ENCODE data around the gene MAFG. TPM values are rescaled to one million over a fixed set of nuclear protein-coding genes. Genes with fewer than 3 reads are reported as not detected.

MAFG gene
- total and polyA plus RNA-seq, 2 of the 13 experiments (the other 11 are each of a cell fraction or from before 2014, with no cell fraction given): 14.5 to 20.0 TPM

DNA sequence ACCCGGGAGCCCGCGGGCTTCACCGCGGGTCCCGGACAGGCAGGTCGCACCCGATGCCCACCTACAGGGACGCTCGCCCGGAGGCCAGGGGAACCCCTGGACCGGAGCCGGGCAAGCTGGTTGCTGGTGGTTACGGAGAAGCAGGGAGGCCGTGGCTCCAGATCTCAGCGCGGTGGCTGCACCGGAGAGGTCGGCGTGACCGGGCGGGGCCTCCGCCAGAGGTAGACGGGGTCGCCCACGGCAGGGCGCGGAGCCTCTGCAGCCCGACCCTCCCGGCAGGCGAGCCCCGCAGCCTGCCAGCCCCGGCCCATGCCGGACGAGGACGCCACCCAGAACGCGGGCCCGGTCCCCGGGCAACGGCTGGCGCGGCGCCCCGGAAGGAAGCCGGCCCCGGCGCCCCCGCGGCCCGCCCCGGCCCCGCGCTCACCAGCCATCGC lies 16.7 kb downstream of the MAFG start (continued):
- TF ChIP-seq, protein P1, sequence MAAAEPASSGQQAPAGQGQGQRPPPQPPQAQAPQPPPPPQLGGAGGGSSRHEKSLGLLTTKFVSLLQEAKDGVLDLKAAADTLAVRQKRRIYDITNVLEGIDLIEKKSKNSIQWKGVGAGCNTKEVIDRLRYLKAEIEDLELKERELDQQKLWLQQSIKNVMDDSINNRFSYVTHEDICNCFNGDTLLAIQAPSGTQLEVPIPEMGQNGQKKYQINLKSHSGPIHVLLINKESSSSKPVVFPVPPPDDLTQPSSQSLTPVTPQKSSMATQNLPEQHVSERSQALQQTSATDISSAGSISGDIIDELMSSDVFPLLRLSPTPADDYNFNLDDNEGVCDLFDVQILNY (CRISPR knock-in tag; conservative IDR thresholded peaks at IDR 0.05): no peak; the same call in 1 of the 2 replicates
- TF ChIP-seq, protein P2, sequence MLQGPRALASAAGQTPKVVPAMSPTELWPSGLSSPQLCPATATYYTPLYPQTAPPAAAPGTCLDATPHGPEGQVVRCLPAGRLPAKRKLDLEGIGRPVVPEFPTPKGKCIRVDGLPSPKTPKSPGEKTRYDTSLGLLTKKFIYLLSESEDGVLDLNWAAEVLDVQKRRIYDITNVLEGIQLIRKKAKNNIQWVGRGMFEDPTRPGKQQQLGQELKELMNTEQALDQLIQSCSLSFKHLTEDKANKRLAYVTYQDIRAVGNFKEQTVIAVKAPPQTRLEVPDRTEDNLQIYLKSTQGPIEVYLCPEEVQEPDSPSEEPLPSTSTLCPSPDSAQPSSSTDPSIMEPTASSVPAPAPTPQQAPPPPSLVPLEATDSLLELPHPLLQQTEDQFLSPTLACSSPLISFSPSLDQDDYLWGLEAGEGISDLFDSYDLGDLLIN (CRISPR knock-in tag; IDR thresholded peaks at IDR 0.05; ENCODE audit: borderline replicate concordance): 0 out of 2 replicates have a peak, but pooled peaks have one; percentile 4
- TF ChIP-seq NKX3-1 (CRISPR knock-in tag; IDR thresholded peaks at IDR 0.05) (0 out of 2 replicates have a peak, but pooled peaks have one; percentile 8), RBFOX2 (IDR thresholded peaks at IDR 0.05; ENCODE audit: low read depth, low read length) (peak; percentile 87), TGIF2 (CRISPR knock-in tag; IDR thresholded peaks at IDR 0.05) (no peak), EP300 (IDR thresholded peaks at IDR 0.05; ENCODE audit: low read depth in 2 of 2, low read length in 2 of 2) (0 out of 4 replicates have a peak, but pooled peaks of 1 of the 2 experiments have one; percentile 1), EP300 (CRISPR knock-in tag; IDR thresholded peaks at IDR 0.05; ENCODE audit: borderline replicate concordance) (no peak), NR3C1 (CRISPR knock-in tag; IDR thresholded peaks at IDR 0.05) (peak; percentile 57; the same call in 1 of the 2 replicates), ZNF354B (CRISPR knock-in tag; IDR thresholded peaks at IDR 0.05) (no peak), HES4 (CRISPR knock-in tag; IDR thresholded peaks at IDR 0.05; ENCODE audit: borderline replicate concordance) (peak; percentile 75; the same call in 1 of the 2 replicates), KAT7 (CRISPR knock-in tag; IDR thresholded peaks at IDR 0.05; ENCODE audit: borderline replicate concordance) (0 out of 2 replicates have a peak, but pooled peaks have one; percentile 64), MAF1 (CRISPR knock-in tag; IDR thresholded peaks at IDR 0.05; ENCODE audit: borderline replicate concordance) (0 out of 2 replicates have a peak, but pooled peaks have one; percentile 14), ATF7-NPFF (CRISPR knock-in tag; IDR thresholded peaks at IDR 0.05; ENCODE audit: low read depth) (peak; percentile 28; the same call in 1 of the 2 replicates), ZNF431 (CRISPR knock-in tag; IDR thresholded peaks at IDR 0.05; ENCODE audit: borderline replicate concordance, low read depth) (0 out of 2 replicates have a peak, but pooled peaks have one; percentile 20), KLF6 (CRISPR knock-in tag; IDR thresholded peaks at IDR 0.05) (peak; percentile 1; the same call in 1 of the 2 replicates), ZNF468 (CRISPR knock-in tag; IDR thresholded peaks at IDR 0.05) (0 out of 2 replicates have a peak, but pooled peaks have one; percentile 25), ARNT2 (CRISPR knock-in tag; IDR thresholded peaks at IDR 0.05; ENCODE audit: low read depth) (peak; percentile 18; the same call in 1 of the 2 replicates), ZNF343 (CRISPR knock-in tag; IDR thresholded peaks at IDR 0.05) (peak; percentile 50; the same call in 1 of the 2 replicates), ETV6 (CRISPR knock-in tag; conservative IDR thresholded peaks at IDR 0.05) (0 out of 2 replicates have a peak, but pooled peaks have one; percentile 37), REL (CRISPR knock-in tag; conservative IDR thresholded peaks at IDR 0.05) (no peak), ZNF776 (CRISPR knock-in tag; IDR thresholded peaks at IDR 0.05) (peak; percentile 84; the same call in 1 of the 2 replicates), YY1 (IDR thresholded peaks at IDR 0.05; ENCODE audit: insufficient read depth, insufficient replicate concordance, low read depth, low read length) (no peak), ZFP90 (CRISPR knock-in tag; IDR thresholded peaks at IDR 0.05; ENCODE audit: borderline replicate concordance) (0 out of 2 replicates have a peak, but pooled peaks have one; percentile 4), ASH2L (IDR thresholded peaks at IDR 0.05; ENCODE audit: insufficient read length, low read depth, low read length) (peak; percentile 14)
- TF ChIP-seq, protein P3, sequence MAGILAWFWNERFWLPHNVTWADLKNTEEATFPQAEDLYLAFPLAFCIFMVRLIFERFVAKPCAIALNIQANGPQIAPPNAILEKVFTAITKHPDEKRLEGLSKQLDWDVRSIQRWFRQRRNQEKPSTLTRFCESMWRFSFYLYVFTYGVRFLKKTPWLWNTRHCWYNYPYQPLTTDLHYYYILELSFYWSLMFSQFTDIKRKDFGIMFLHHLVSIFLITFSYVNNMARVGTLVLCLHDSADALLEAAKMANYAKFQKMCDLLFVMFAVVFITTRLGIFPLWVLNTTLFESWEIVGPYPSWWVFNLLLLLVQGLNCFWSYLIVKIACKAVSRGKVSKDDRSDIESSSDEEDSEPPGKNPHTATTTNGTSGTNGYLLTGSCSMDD (CRISPR knock-in tag; IDR thresholded peaks at IDR 0.05): 0 out of 2 replicates have a peak, but pooled peaks have one; percentile 46
- TF ChIP-seq, protein P4, sequence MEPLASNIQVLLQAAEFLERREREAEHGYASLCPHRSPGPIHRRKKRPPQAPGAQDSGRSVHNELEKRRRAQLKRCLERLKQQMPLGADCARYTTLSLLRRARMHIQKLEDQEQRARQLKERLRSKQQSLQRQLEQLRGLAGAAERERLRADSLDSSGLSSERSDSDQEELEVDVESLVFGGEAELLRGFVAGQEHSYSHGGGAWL (CRISPR knock-in tag; IDR thresholded peaks at IDR 0.05): peak; percentile 75; the same call in 1 of the 2 replicates
- TF ChIP-seq, protein P5, sequence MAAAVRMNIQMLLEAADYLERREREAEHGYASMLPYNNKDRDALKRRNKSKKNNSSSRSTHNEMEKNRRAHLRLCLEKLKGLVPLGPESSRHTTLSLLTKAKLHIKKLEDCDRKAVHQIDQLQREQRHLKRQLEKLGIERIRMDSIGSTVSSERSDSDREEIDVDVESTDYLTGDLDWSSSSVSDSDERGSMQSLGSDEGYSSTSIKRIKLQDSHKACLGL (CRISPR knock-in tag; IDR thresholded peaks at IDR 0.05): peak; percentile 88

All from HepG2 (cell line).